Fibroblast of the aortic adventitia (primary cell): ENCODE data around the gene PHF21B. TPM values are rescaled to one million over a fixed set of nuclear protein-coding genes. Genes with fewer than 3 reads are reported as not detected.

ENCODE experiments used
- DNase-seq: peaks from one replicate; pipeline ENCODE4 v3.0.0-alpha.2; 2010; ENCODE audit warnings: low read depth
- H3K4me3 ChIP-seq: 2 replicates; pipeline ENCODE4 v1.5.1; 2011; ENCODE audit warnings: low read depth, mild to moderate bottlenecking, control low read depth, low read length, moderate library complexity
- total RNA-seq: library from RNA; depleted of rRNA; stranded (reverse); fragments of >200 nt; gene quantifications from 2 replicates; pipeline ENCODE4 v1.2.3, GENCODE V29; 2012; ENCODE audit warnings: low replicate concordance
- TF ChIP-seq, protein P1 (sequence below): IDR thresholded peaks from 2 replicates; pipeline ENCODE4 v1.5.1; 2011; ENCODE audit warnings: mild to moderate bottlenecking, low read length, control low read depth, inconsistent platforms; ENCODE audit not compliant: insufficient read depth

Gene PHF21B
- total RNA-seq, 1 donor = not detected

- TF ChIP-seq, protein P1, sequence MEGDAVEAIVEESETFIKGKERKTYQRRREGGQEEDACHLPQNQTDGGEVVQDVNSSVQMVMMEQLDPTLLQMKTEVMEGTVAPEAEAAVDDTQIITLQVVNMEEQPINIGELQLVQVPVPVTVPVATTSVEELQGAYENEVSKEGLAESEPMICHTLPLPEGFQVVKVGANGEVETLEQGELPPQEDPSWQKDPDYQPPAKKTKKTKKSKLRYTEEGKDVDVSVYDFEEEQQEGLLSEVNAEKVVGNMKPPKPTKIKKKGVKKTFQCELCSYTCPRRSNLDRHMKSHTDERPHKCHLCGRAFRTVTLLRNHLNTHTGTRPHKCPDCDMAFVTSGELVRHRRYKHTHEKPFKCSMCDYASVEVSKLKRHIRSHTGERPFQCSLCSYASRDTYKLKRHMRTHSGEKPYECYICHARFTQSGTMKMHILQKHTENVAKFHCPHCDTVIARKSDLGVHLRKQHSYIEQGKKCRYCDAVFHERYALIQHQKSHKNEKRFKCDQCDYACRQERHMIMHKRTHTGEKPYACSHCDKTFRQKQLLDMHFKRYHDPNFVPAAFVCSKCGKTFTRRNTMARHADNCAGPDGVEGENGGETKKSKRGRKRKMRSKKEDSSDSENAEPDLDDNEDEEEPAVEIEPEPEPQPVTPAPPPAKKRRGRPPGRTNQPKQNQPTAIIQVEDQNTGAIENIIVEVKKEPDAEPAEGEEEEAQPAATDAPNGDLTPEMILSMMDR = no peak
- no peak overlapping the region for H3K4me3 ChIP-seq
- no peak for DNase-seq
Observed at GRCh38 chr22:44848296-44848741, 161.5 kb downstream of the PHF21B start.

DNA sequence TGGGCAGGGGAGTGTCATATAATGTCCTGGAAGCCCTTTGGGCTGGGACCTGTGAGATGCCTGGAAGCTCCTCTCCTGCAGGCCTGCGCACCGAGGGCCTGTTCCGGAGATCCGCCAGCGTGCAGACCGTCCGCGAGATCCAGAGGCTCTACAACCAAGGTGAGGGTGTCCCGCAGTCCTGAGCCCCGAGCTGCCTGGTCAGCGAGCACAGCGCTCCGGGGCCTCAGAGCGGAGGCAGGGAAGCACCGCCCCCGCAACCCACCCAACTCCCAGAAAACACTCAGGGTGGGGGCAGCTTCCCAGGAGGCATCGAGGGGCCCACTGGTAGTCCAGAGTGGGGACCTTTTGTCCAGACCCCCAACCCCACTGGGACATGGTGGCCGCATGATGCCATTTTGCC is 161.9 kb downstream of the PHF21B start:
- no peak for DNase-seq
- TF ChIP-seq, protein P1 = no peak
- no peak overlapping the region for H3K4me3 ChIP-seq

DNA sequence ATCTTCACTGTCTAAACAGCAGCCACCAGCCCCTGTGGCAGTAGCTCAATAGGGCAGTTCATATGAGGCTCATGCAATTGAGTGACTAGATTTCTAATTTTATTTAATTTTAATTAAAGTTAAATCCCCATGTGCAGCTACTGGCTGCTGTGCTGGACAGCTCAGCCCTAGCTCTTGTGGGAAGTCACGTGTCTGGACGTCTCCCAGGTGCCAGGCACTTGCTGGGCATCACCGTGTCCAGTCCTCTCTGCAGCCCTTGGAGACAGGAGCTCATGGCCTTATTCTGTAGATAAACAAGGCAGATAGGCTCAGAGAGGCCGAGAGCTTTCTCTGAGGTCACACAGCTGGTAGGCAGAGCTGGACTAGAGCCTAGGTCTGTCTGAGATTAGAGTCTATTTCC is 162.4 kb downstream of the PHF21B start:
- TF ChIP-seq, protein P1 = no peak
- DNase-seq = no peak
- H3K4me3 ChIP-seq = no peak overlapping the region

DNA sequence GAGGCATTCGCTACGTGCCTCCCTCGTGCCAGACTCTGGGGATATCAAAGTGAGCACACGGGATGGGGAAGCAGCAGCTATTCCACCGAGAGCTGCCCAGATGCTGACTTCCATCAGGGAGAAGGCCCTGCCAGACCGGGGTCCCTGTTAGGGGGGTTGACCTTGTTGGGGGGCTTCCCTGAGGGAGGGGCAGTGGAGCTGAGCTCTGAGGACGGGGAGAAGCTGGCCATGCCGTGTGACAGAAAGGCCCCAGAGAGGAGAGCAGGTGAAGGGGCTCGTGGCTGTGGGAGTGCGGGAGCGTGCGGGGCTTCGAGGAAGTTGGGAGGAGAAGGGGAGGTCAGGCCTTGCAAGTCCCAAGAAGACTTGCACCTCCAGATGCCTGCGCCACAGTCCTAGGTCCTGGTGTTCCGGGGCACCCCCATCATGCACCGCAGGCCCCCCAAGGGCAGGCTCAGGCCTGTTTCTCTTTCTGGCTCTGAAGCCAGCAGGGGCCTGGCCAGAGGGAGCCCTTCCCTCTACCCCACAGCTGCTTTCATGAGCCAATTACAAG is 163.0 kb downstream of the PHF21B start:
- H3K4me3 ChIP-seq = no peak overlapping the region
- TF ChIP-seq, protein P1 = no peak
- DNase-seq = no peak

DNA sequence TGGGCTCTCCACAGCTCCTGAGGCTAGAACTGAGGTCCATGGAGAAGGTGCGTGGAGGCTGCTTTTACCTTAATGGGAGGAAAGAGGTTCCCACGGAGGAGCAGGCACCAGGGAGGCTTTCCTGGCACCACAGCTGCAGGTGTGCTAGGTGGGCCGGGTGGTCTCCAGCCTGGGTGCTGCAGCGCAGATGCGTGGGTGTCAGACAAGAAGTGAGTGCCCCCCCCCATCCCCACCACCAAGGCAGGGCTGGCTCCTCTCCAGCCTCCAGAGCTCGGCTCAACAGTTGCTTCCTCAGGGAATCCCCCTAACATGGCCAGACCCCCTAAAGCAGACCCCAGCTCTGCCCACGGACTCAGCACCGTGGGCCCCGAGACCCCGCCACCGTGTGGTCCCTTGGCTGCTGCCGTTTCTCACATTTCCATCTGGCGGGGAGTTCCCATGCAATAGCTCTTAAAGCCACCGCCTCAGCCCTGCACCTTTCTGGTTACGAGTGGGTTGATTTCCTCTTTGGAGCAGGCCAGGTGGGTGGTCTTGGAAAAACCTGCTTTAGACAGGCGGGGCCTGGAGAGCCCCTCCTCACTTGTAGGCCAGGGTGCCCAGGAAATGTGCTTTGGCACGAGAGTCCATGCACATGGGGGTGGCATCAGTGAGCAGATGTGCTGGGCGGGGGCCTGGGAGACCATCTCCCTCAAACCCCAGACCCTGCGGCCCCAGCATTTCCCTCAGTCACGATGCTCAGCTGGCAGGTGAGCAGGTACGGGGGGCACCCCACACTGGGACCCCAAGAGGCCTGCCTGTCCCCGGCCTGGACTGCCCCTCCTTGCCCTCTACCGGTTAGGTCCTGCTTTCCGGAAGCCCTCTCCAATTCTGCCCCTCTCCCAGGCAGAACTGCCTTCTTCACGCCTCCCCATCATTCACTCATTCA is 163.7 kb downstream of the PHF21B start:
- TF ChIP-seq, protein P1 = no peak
- DNase-seq = no peak
- H3K4me3 ChIP-seq = no peak overlapping the region

- no peak overlapping the region for H3K4me3 ChIP-seq
- TF ChIP-seq, protein P1 = no peak
- DNase-seq = no peak
Observed at GRCh38 chr22:44845191-44845590, 164.6 kb downstream of the PHF21B start.
